PFSK-1 (cell line): ENCODE measurements around the gene PTPRN2.

Source experiments
- SIN3A ChIP-seq: IDR thresholded peaks from 2 replicates; pipeline ENCODE4 v1.6.1; 2012; ENCODE audit warnings: mild to moderate bottlenecking, low read length, moderate library complexity, borderline replicate concordance; ENCODE audit not compliant: insufficient read depth
- TF ChIP-seq, protein P1 (sequence below), 2 experiments: IDR thresholded peaks; 2 replicates each; pipeline versions ENCODE4 v1.6.1 to v1.8.0; 2011 to 2012; ENCODE audit warnings: low read depth in 2 of 2, low read length in 2 of 2, control low read depth in 1 of 2, inconsistent platforms in 1 of 2, mild to moderate bottlenecking in 1 of 2, moderate library complexity in 1 of 2; ENCODE audit not compliant: insufficient read depth in 1 of 2

DNA sequence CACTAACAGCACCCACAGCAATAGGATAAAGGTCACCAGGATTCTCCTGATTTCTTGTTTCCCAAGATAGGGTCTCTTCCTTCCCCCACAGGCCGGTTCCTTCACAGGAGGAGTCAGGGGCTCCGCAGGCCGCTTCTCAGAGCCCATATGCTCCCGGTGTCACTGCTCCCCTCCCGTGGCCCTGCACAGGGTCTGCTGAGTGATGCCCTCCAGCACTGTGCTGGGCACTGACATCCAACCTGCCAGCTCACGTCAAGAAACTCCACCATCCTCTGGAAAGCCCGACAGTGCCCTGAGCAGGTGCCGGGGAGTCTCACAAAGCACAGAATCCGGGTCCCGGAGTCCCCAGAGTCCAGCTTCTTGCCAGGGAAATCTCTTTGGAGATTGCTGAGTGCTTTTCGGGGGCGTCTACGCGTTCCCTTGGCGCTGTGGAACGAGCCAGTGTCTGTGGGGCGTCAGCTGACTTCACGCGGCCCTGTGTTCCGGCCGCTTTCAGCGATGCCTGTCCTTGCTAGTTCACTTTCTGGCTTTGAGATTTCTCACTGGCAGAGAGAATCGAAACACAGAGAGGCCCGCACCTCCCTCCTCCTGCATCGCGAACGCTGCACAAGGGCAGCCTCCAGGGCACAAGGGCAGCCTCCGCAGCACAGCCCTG, 683.3 kb downstream of the PTPRN2 start:
- no peak for TF ChIP-seq SIN3A
- TF ChIP-seq, protein P1, sequence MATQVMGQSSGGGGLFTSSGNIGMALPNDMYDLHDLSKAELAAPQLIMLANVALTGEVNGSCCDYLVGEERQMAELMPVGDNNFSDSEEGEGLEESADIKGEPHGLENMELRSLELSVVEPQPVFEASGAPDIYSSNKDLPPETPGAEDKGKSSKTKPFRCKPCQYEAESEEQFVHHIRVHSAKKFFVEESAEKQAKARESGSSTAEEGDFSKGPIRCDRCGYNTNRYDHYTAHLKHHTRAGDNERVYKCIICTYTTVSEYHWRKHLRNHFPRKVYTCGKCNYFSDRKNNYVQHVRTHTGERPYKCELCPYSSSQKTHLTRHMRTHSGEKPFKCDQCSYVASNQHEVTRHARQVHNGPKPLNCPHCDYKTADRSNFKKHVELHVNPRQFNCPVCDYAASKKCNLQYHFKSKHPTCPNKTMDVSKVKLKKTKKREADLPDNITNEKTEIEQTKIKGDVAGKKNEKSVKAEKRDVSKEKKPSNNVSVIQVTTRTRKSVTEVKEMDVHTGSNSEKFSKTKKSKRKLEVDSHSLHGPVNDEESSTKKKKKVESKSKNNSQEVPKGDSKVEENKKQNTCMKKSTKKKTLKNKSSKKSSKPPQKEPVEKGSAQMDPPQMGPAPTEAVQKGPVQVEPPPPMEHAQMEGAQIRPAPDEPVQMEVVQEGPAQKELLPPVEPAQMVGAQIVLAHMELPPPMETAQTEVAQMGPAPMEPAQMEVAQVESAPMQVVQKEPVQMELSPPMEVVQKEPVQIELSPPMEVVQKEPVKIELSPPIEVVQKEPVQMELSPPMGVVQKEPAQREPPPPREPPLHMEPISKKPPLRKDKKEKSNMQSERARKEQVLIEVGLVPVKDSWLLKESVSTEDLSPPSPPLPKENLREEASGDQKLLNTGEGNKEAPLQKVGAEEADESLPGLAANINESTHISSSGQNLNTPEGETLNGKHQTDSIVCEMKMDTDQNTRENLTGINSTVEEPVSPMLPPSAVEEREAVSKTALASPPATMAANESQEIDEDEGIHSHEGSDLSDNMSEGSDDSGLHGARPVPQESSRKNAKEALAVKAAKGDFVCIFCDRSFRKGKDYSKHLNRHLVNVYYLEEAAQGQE (IDR thresholded peaks at IDR 0.05; ENCODE audit: insufficient read depth in 1 of 2, low read depth in 2 of 2, low read length in 2 of 2) = no peak
